NCI-H187 (cell line): Measurements from ENCODE around the gene ASIC5.
A peak's percentile ranks its signal among the peaks of the same experiment; 100 is the strongest.
"Not testable (repeated sequence)": the region's sequence is repeated elsewhere in the genome, so short reads cannot be mapped to it uniquely, and the experiment has no call there.

Experiments used
- DNase-seq, 2 experiments: peaks; one replicate each; lab custom pipeline; 2025; lab: John Stamatoyannopoulos, UW

Gene ASIC5, protein sequence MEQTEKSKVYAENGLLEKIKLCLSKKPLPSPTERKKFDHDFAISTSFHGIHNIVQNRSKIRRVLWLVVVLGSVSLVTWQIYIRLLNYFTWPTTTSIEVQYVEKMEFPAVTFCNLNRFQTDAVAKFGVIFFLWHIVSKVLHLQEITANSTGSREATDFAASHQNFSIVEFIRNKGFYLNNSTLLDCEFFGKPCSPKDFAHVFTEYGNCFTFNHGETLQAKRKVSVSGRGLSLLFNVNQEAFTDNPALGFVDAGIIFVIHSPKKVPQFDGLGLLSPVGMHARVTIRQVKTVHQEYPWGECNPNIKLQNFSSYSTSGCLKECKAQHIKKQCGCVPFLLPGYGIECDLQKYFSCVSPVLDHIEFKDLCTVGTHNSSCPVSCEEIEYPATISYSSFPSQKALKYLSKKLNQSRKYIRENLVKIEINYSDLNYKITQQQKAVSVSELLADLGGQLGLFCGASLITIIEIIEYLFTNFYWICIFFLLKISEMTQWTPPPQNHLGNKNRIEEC

DNA sequence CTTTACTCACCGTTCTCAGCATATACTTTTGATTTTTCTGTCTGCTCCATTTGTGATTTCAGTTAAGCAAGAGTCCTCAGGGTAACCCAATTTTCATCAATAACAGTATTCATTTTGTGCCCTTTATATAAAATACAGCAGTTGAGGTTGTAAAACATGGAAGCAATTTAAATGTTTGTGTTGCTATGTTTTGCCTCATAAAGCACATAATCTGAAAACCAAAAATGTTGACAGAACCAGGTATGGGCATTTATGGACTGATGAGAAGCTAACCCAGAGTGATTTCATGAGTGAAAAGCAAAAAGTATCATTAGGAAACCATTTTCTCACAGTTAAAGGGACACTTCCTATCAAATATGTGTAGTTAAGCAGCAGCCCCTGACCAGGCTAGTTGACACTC, at the start of gene ASIC5:
TSS of gene ASIC5 (minus strand) at position 101 of the 400 bp plus-strand sequence. CDS start at position 50, 51 bp downstream.
- no peak for DNase-seq

- DNase-seq = no peak
These were observed 48.7 kb upstream of the ASIC5 start for GRCh38 chr4:155914782-155915181.

DNA sequence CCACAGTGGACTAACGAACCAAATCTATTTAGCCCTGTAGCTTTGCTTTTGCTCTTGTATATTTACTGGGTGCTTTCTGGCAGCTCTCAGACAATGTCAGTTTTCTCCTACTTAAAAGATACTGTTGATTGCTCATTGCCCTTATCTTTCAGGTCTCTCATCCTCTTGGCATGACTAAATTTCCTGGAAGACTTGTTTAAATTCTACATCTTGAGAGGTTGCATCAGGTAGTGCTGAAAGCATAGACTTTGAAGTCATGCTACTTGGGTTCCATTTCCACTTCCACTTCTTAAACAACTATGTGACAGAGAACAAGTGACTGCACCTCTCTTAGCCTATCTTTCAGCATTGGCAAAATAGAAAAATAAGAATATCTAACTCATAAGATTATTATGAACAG, 45.8 kb upstream of the ASIC5 start:
- DNase-seq = no peak

DNA sequence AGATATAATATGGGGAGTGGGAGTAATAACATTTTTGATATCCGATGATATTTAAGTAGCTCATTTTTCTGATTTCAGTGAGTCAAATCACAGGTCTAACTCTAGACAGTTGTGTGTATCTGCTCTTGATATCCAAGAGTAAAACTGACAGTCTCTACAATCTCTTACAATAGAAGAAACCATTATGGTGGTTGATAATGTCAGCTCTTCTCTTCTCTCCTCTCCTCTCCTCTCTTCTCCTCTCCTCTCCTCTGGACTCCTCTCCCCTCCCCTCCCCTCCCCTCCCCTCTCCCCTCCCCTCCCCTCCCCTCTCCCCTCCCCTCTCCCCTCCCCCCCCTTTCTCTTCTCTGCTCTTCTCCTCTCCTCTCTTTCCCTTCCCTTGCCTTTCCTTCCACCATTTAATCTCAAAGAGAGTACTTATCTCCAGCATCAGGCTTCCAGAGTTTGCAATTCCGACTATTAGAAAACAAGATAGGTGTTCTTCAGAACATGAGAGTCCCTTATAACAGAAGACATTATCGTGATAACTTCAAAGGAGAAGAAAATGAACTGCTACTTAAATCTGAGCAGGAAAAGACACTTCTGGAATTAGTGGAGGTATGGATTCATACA, 43.6 kb upstream of the ASIC5 start:
- no peak for DNase-seq

DNA sequence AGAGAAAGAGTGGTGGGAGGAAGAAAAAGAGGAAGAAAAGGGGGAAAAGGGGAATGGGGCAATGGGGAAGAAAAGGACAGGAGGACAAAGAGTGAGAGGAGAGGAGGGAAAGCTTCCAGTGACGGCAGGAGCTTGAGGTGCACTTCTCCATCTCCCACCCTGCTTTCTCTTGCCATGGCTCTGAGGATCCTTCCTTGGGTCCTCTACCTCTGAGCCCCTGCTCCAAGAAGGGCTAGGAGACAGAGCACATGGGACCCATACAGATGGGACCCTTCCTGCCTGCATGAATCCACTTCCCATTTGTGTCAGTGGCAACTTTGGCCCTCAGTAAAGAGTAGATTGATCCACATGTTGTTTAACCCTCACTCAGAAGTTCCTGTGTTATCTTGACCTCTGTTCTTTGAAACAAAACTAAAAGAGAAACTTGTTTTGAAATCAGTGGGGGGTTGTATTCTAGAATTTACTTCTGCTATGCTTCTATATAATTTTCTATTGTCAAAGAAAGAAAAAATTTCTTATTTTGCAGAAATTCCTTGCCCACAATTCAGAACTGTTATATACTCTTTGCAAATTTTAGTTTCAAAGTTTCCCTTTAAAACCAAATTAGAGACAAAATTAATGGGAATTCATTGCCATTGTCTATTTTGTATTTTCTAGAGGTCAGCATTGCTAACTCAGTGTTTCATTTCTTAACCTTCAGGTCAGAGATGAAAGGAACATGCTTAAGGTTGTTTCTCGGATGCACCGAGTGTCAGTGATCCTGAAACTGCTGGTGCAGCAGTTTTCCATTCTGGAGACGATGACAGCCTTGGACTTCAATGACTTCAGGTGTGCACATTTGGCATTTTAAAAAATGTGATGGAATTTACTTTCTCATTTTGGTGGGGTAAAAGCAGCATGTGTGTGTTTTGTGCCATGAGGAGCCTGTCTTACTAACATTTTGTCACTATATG, 42.4 kb upstream of the ASIC5 start:
- DNase-seq = no peak

DNA sequence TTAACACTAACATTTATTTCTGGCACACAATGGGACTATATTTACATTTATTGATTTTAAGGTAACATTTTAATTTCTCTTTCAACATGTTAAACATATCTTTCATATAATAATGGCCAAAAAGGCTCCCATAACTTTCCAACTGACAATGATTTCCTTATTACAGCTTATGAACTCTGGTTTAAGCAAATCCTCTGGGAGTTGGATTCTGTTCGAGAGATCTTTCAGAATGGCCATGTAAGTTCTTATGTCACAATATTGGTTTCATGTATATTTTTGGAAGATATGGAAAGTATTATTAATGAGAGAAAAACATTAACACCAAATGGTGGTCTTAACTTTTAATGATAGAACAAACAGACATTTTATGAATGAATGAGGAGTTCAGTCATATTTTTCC, 41.5 kb upstream of the ASIC5 start:
- no peak for DNase-seq

DNA sequence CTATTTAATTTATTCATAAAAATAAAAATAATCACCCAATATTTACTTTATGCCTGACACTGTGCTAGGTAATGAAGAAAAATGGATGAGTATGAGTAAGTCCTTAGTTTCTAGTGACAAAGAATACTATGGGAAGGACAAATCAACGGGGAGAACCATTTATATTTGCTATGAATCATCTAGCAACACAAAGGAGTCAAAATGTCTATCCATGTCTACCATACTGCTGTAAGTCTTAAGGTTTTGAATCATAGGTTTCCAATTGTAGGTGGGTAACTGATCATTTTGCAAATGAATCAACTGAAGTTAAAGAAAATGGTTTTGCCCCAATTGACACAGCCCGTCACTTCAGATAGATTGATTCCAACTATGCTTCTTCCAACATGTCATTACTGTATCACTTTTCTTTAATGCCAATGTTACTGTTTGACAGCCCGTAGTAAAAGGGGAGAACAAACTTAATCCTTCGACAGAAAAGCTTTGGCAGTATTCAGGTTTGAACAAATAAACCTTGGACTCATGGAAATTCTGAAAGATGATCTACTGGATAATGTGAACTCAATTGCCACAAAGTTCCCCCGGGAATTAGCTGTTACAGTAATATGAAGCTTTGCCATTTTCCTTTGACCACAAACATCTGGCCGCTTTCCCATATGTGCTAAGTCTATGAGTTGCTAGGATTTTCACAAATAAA, 40.6 kb upstream of the ASIC5 start:
- DNase-seq = peak in 1 of 2 experiments; percentile 47

- DNase-seq = no peak
These were observed 38.3 kb upstream of the ASIC5 start for GRCh38 chr4:155904331-155904730.

GRCh38 chr4:155903453-155903852, 37.4 kb upstream of the ASIC5 start, which contains the start of gene TDO2:
TDO2 (plus strand) TSS chr4:155903696; CDS start chr4:155903759, 63 bp downstream.
- DNase-seq = no peak

GRCh38 chr4:155901013-155901412, 34.9 kb upstream of the ASIC5 start:
- no peak for DNase-seq

- DNase-seq = no peak
These were observed 34.3 kb upstream of the ASIC5 start for GRCh38 chr4:155900381-155900780.

DNA sequence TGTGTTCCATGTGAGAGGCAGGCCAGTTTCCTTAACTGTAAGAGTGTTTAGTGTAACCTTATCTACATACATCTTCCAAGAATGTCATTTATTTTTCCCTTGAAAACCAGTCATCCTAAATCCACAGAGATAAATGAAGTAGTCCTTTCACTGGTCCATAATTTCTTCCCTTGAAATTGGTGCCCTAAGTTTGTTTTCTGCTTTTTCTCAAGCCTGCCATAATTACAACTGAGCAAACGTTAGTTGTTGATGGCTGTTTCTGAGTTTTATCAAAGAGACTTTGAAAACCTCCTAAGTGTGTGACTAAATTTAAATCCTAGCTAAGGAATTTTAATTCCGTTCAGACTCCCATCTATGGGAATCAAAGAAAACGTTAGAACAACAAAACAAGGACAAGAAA, 33.8 kb upstream of the ASIC5 start:
- no peak for DNase-seq

DNA sequence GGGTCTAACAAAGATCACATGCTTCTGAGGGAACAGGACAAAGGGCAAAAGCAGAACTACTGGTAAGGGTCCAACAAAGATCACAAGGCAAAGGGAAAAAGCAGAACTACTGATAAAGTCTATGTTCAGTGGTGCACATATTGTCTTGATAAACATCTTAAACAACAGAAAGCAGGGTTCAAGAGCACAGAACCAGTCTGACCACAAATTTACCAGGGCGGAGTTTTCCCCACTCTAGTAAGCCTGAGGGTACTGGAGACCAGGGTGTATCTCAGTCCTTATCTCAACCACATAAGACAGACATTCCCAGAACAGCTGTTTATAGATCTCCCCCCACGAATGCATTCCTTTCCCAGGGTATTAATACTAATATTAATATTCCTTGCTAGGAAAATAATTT, 32.3 kb upstream of the ASIC5 start:
- DNase-seq = not testable (repeated sequence)

- DNase-seq = no peak
These were observed 25.0 kb upstream of the ASIC5 start for GRCh38 chr4:155891058-155891457.

GRCh38 chr4:155889946-155890345, 23.9 kb upstream of the ASIC5 start:
- no peak for DNase-seq

- DNase-seq = no peak
These were observed 23.1 kb upstream of the ASIC5 start for GRCh38 chr4:155889031-155889793.

- no peak for DNase-seq
These were observed 21.9 kb upstream of the ASIC5 start for GRCh38 chr4:155887847-155888570.

GRCh38 chr4:155887045-155887444, 21.0 kb upstream of the ASIC5 start:
- DNase-seq = no peak

DNA sequence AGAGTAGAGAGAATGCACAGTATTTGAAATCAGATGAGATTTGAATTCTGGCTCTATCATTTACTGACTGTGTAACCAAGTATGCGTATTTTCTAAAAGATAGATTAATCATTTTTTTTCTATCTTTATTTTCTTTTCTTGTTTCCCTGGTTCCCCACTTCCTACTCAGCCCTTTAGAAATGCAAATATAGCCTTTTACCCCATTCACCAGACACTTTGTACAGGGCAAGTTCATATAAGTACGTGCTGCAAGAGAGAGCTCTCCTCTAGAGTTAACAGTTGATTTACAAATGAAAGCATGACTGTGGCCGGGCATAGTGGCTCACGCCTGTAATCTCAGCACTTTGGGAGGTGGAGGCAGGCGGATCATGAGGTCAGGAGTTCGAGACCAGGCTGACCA, 19.6 kb upstream of the ASIC5 start:
- no peak for DNase-seq

DNA sequence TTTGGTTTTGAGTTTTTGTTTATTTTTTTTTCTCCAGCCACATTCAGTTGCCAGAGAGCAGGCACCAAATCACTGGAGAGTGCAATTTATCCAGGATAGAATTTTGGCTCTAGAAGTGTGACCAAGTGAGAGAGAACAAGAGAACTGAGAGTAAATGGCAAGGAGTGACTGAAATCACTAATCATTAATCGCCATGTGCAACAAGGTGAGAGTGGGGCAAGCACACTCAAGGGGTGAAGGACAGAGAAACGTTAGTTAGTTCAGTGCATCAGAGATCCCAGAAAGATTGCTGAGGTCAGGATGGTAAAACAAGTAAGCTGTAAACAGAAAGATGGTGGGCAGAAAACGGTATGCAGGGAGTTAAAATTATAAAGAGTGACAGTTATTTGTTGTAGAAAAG, 17.8 kb upstream of the ASIC5 start:
- no peak for DNase-seq
